Measurements from ENCODE around the gene ISY1. TPM values are rescaled to one million over a fixed set of nuclear protein-coding genes. Genes with fewer than 3 reads are reported as not detected.

The ISY1 gene
- 10 to 100 TPM; 19.6 to 34.9 (median 22.3) TPM for total RNA-seq

DNA sequence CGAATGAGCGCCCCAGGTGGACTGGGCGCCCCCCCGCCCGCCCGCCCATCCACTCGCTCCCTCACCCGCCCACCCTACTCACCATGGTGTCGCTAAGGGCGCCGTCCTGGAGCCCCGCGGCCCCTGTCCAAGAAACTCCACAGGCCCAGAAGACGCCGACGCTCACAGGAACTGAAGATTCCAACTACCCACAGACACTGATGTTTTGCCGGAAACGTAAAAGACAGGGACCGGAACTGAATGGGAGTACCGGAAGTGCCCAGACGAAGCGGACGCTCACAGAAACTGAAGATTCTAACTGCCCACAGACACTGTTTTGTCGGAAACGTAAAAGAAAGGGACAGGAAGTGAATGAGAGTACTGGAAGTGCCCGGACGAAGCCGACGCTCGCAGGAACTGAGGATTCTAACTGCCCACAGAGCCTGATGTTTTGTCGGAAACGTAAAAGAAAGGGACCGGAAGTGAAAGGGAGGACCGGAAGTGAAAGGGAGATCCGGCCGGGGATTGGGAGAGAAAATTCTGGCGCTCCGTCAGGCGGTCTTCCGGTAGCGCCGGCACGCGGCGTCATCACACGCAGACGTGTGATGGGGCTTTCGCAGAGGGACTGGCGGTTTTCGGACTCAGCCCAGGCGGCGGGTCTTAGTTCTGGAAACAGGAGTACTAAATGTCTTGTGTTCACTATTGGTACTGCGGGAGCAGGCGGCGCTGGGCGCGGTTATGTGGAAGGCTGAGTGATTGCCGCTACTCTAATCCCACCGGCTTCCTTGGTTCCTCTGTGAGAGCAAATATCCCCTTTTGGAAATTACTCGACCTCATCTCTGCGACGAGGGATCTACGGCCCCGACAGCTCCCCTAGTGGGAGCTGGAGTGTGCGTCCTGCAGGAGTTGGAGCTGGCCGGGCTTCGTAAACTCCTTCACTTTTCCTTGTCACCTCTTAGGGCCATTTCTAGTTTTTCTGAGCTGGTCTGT is at the start of gene ISY1:
Gene ISY1, minus strand, starts transcription at position 173 of the 969 bp plus-strand sequence. Its CDS starts 88 bp downstream, at position 85.
- ATAC-seq (peak; percentile 82 to 86), DNase-seq (peak; percentile 83 to 87)
- Histone ChIP-seq H3K4me1 (peaks cover 26 to 36% of the 10 kb centered on the region in 2 donors), H3K36me3 (peaks cover 0 to 41% of the 10 kb centered on the region in 2 donors), H3K4me3 (peak within 1 kb of the TSS; percentile 76 to 97 (median 84)), H3K9me3 (no peaks in the 10 kb centered on the region), H3K27me3 (no peaks in the 10 kb centered on the region), H3K27ac (peak within 1 kb of the TSS; percentile 93 to 97 (median 96))
- in situ Hi-C loops (cut with MboI; ENCODE audit: low sequenced_read_pairs in 4 of 4): no loop called here
- TF ChIP-seq POLR2A (IDR thresholded peaks at IDR 0.05): peak; percentile 87 to 88
- TF ChIP-seq, protein P1, sequence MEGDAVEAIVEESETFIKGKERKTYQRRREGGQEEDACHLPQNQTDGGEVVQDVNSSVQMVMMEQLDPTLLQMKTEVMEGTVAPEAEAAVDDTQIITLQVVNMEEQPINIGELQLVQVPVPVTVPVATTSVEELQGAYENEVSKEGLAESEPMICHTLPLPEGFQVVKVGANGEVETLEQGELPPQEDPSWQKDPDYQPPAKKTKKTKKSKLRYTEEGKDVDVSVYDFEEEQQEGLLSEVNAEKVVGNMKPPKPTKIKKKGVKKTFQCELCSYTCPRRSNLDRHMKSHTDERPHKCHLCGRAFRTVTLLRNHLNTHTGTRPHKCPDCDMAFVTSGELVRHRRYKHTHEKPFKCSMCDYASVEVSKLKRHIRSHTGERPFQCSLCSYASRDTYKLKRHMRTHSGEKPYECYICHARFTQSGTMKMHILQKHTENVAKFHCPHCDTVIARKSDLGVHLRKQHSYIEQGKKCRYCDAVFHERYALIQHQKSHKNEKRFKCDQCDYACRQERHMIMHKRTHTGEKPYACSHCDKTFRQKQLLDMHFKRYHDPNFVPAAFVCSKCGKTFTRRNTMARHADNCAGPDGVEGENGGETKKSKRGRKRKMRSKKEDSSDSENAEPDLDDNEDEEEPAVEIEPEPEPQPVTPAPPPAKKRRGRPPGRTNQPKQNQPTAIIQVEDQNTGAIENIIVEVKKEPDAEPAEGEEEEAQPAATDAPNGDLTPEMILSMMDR (IDR thresholded peaks at IDR 0.05 in 4 of 5, conservative IDR thresholded peaks at IDR 0.05 in 1 of 5): peak; percentile 80 to 94 (median 82)
- intact Hi-C loops (cut with DNase I; ENCODE audit: low total_unique reads): loop anchor here (1.0 kb wide), 3 partner anchors 64 to 88 kb away; partner anchors contain the start of gene COPG1

DNA sequence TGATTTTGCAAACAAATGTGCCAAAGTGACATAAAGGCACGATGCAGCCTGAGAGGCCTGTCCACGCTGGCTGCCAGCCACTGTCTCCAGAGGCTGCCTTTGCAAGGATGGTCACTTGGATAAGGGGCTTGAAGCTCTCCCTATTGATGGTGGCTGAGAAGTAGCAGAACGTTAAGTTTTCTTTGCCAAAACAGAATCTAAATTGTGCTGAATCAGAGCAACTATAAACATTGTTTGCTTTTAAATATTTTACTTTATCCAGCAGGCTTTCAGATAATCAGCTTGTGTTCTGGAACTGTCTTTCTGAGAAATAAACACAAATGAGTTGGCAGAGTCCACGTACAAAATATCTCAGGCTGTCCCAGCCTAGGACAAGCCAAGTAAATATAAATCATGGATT is 46.6 kb upstream of the ISY1 start:
- ATAC-seq (no peak), DNase-seq (no peak)
- Histone ChIP-seq H3K4me3 (no peak overlapping the region), H3K27me3 (no peaks in the 10 kb centered on the region), H3K9me3 (no peaks in the 10 kb centered on the region), H3K27ac (no peak overlapping the region), H3K36me3 (no peaks in the 10 kb centered on the region), H3K4me1 (peaks cover 13 to 14% of the 10 kb centered on the region in 2 donors)
- no peak for TF ChIP-seq POLR2A (IDR thresholded peaks at IDR 0.05)
- TF ChIP-seq, protein P1 (IDR thresholded peaks at IDR 0.05 in 4 of 5, conservative IDR thresholded peaks at IDR 0.05 in 1 of 5): no peak
- in situ Hi-C loops (cut with MboI; ENCODE audit: low sequenced_read_pairs in 4 of 4) (no loop called here), intact Hi-C loops (cut with DNase I; ENCODE audit: low total_unique reads) (no loop called here)

DNA sequence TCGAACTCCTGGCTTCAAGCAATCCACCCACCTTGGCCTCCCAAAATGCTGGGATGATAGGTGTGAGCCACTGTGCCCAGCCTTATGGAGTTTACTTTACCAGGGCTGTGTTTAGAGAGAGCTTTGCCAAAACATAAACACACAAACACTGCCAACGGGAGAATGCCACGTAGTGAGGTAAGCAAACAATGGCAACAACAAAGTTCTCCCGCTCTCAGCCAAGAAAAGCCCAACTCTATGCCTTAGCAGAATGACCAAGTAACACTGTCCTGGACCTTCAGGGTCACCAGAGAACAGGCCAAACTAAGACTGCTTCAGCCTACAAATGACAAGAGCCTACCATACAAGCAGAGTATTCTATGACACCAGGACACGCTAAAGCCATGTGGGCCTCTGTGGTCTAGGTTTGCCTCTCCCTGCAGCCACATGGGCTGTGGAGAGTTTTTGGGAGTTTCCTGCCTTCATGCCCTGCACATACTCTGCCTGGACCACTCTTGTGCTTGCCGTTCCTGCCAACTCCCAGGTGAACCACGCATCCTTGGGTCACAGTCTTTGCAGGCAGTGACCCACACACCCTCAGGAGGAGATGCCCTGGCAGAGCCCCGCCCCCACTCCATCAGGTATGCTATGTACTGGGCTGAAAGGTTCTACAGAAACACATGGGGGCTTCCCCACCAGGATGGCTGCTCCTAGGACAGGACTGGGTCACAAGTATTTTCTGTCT is 44.4 kb upstream of the ISY1 start:
- DNase-seq (no peak), ATAC-seq (peak in 1 of 2 donors; percentile 17)
- TF ChIP-seq POLR2A (IDR thresholded peaks at IDR 0.05): no peak
- TF ChIP-seq, protein P1 (IDR thresholded peaks at IDR 0.05 in 4 of 5, conservative IDR thresholded peaks at IDR 0.05 in 1 of 5): no peak
- Histone ChIP-seq H3K36me3 (no peaks in the 10 kb centered on the region), H3K27me3 (no peaks in the 10 kb centered on the region), H3K9me3 (no peaks in the 10 kb centered on the region), H3K27ac (peak overlapping the region in 1 of 4 donors; percentile 8), H3K4me1 (no peaks in the 10 kb centered on the region), H3K4me3 (no peak overlapping the region)
- in situ Hi-C loops (cut with MboI; ENCODE audit: low sequenced_read_pairs in 4 of 4) (no loop called here), intact Hi-C loops (cut with DNase I; ENCODE audit: low total_unique reads) (no loop called here)

DNA sequence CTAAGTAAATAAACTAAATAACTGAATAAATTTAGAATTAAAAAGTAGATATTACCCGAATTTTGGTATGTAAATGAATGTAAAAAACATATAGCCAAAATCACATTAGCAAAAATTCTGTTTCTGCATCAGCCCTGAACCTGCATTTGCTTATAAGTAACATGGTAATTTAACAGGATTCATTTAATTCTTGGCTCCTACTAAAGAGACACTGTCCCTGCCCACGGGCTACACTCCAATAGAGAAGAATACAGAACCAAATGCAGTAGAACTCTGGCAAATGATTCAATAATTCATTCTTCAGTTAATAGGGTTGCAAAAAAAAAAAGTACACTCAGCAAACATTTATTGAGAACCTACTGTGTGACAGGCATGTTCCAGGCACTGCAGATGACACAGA is 43.6 kb upstream of the ISY1 start:
- Histone ChIP-seq H3K4me1 (no peaks in the 10 kb centered on the region), H3K4me3 (no peak overlapping the region), H3K9me3 (no peaks in the 10 kb centered on the region), H3K27me3 (no peaks in the 10 kb centered on the region), H3K27ac (no peak overlapping the region), H3K36me3 (no peaks in the 10 kb centered on the region)
- DNase-seq (no peak), ATAC-seq (no peak)
- intact Hi-C loops (cut with DNase I; ENCODE audit: low total_unique reads) (no loop called here), in situ Hi-C loops (cut with MboI; ENCODE audit: low sequenced_read_pairs in 4 of 4) (no loop called here)
- no peak for TF ChIP-seq POLR2A (IDR thresholded peaks at IDR 0.05)
- TF ChIP-seq, protein P1 (IDR thresholded peaks at IDR 0.05 in 4 of 5, conservative IDR thresholded peaks at IDR 0.05 in 1 of 5): no peak

Measured in gastrocnemius medialis (tissue), 4 donors.